DMS79 (cell line): ENCODE data around the gene SLC5A10.

Experiments
- DNase-seq: peaks from one replicate; lab custom pipeline; 2025; lab: John Stamatoyannopoulos, UW

The SLC5A10 gene

GRCh38 chr17:19003543-19004420, 51.8 kb downstream of the SLC5A10 start:
- DNase-seq = no peak

- DNase-seq = no peak
Observed at GRCh38 chr17:19004421-19005136, 52.6 kb downstream of the SLC5A10 start, which contains the start of gene FAM83G. FAM83G (minus strand) TSS chr17:19004764; CDS start chr17:19004041, 723 bp downstream.

GRCh38 chr17:19005137-19005773, 53.3 kb downstream of the SLC5A10 start:
- DNase-seq = no peak

- no peak for DNase-seq
Observed at GRCh38 chr17:19005789-19006430, 53.9 kb downstream of the SLC5A10 start.

GRCh38 chr17:19006698-19007097, 54.7 kb downstream of the SLC5A10 start:
- DNase-seq = no peak

- DNase-seq = no peak
Observed at GRCh38 chr17:19009970-19010369, 58.0 kb downstream of the SLC5A10 start.

GRCh38 chr17:19010729-19011505, 59.0 kb downstream of the SLC5A10 start:
- no peak for DNase-seq

- no peak for DNase-seq
Observed at GRCh38 chr17:19011581-19011980, 59.6 kb downstream of the SLC5A10 start.

GRCh38 chr17:19012171-19013080, 60.5 kb downstream of the SLC5A10 start:
- DNase-seq = no peak

GRCh38 chr17:19013226-19013625, 61.3 kb downstream of the SLC5A10 start:
- DNase-seq = no peak

GRCh38 chr17:19013806-19014627, 62.1 kb downstream of the SLC5A10 start:
- no peak for DNase-seq

- no peak for DNase-seq
Observed at GRCh38 chr17:19014628-19015215, 62.8 kb downstream of the SLC5A10 start.

- DNase-seq = no peak
Observed at GRCh38 chr17:19015428-19015827, 63.5 kb downstream of the SLC5A10 start.

GRCh38 chr17:19016297-19016696, 64.3 kb downstream of the SLC5A10 start:
- DNase-seq = no peak

- no peak for DNase-seq
Observed at GRCh38 chr17:19016881-19017280, 64.9 kb downstream of the SLC5A10 start.

GRCh38 chr17:19017401-19017800, 65.4 kb downstream of the SLC5A10 start:
- DNase-seq = no peak

GRCh38 chr17:19017804-19018599, 66.0 kb downstream of the SLC5A10 start:
- DNase-seq = no peak

- no peak for DNase-seq
Observed at GRCh38 chr17:19018600-19018950, 66.6 kb downstream of the SLC5A10 start.
